HCT116 (cell line): ENCODE data around the gene DDR1. TPM values are rescaled to one million over a fixed set of nuclear protein-coding genes. Genes with fewer than 3 reads are reported as not detected.
A peak's percentile ranks its signal among the peaks of the same experiment; 100 is the strongest.

Experiments
- ATAC-seq: fragments of 200-7000 bp; cut with Tn5 transposase; 2 replicates; pipeline ENCODE4 v1.9.1; 2020; ENCODE audit warnings: mild to moderate bottlenecking, moderate library complexity
- BruUV-seq: library from RNA; stranded (reverse); fragments of 400-500 nt; replicated peaks from 2 replicates; lab custom pipeline; 2021; lab: Mats Ljungman, UMichigan
- CTCF ChIA-PET: fragments of 300-600 bp; sonication (Branson Sonifier 250); formaldehyde crosslinking; loops from one replicate; lab custom pipeline; 2021; ENCODE audit warnings: antibody characterized with exemption; lab: Charles Lee
- POLR2A ChIA-PET: fragments of 300-600, 350-600 bp; sonication (Branson Sonifier 250); formaldehyde crosslinking; loops from one replicate; lab custom pipeline; 2021; ENCODE audit warnings: antibody characterized with exemption; lab: Charles Lee
- RAD21 ChIA-PET, 2 experiments: fragments of 300-600 bp; sonication (Branson Sonifier 250); formaldehyde crosslinking; loops; one replicate each; lab custom pipeline; 2023; ENCODE audit warnings: low total read pairs in 2 of 2; ENCODE audit not compliant: uncharacterized antibody in 2 of 2, unreplicated experiment in 2 of 2, low non-redundant PET in 1 of 2; lab: Charles Lee
- DNase-seq: peaks from one replicate; pipeline ENCODE4 v3.0.0-alpha.2; 2010; ENCODE audit warnings: low read depth, low spot score
- H2AFZ ChIP-seq: fragments of 200-600 bp; shearing (Covaris generic), sonication (generic); 2 replicates; pipeline ENCODE4 v1.6.1; 2017; ENCODE audit warnings: low read depth, mixed run types, mixed read lengths, antibody characterized with exemption, low read length; ENCODE audit not compliant: poor library complexity, severe bottlenecking
- H3K27ac ChIP-seq: 2 replicates; pipeline ENCODE4 v1.5.1; 2012; ENCODE audit warnings: low read depth, low read length
- H3K27me3 ChIP-seq: fragments of 200-600 bp; sonication (generic); 2 replicates; pipeline ENCODE4 v1.6.1; 2016; ENCODE audit warnings: mixed run types, low read length, mixed read lengths; ENCODE audit not compliant: insufficient read depth
- H3K36me3 ChIP-seq, 2 experiments: fragments of 200-500 bp in 1 of 2; fragments of 200-600 bp in 1 of 2; sonication (Bioruptor generic) in 1 of 2; sonication (generic) in 1 of 2; 2 replicates each; pipeline versions ENCODE4 v1.5.1 to v1.6.1; 2014 to 2016; ENCODE audit warnings: low read length in 2 of 2, inconsistent platforms in 1 of 2, mixed read lengths in 1 of 2, mixed run types in 1 of 2; ENCODE audit not compliant: insufficient read depth in 2 of 2, control insufficient read depth in 1 of 2
- H3K4me1 ChIP-seq, 2 experiments: fragments of 200-600 bp in 1 of 2; sonication (generic) in 1 of 2; 2 replicates each; pipeline versions ENCODE4 v1.5.1 to v1.6.1; 2012 to 2017; ENCODE audit warnings: low read length in 2 of 2, inconsistent platforms in 1 of 2, mild to moderate bottlenecking in 1 of 2, mixed read lengths in 1 of 2, mixed run types in 1 of 2, moderate library complexity in 1 of 2; ENCODE audit not compliant: insufficient read depth in 2 of 2, control insufficient read depth in 1 of 2
- H3K4me2 ChIP-seq: fragments of 200-600 bp; sonication (generic); 2 replicates; pipeline ENCODE4 v1.6.1; 2017; ENCODE audit warnings: mixed run types, low read length, mixed read lengths
- H3K4me3 ChIP-seq, 2 experiments: fragments of 200-600 bp in 1 of 2; sonication (generic) in 1 of 2; replicated peaks in 1 of 2; 2 replicates each; pipeline ENCODE4 v1.5.1; 2011 to 2016; ENCODE audit warnings: low read length in 2 of 2, control low read depth in 1 of 2, low read depth in 1 of 2, mild to moderate bottlenecking in 1 of 2, mixed read lengths in 1 of 2, mixed run types in 1 of 2
- H3K79me2 ChIP-seq: fragments of 200-600 bp; sonication (generic); 2 replicates; pipeline ENCODE4 v1.6.1; 2017; ENCODE audit warnings: mild to moderate bottlenecking, mixed run types, low read length, moderate library complexity, mixed read lengths; ENCODE audit not compliant: insufficient read depth
- H3K9ac ChIP-seq: fragments of 200-600 bp; sonication (generic); 2 replicates; pipeline ENCODE4 v1.6.1; 2016; ENCODE audit warnings: low read length, mixed read lengths
- H3K9me2 ChIP-seq: fragments of 200-600 bp; sonication (generic), shearing (Covaris generic); 2 replicates; pipeline ENCODE4 v1.6.1; 2017; ENCODE audit warnings: mixed run types, mild to moderate bottlenecking, moderate library complexity; ENCODE audit not compliant: insufficient read depth
- H3K9me3 ChIP-seq, 2 experiments: fragments of 200-500 bp in 1 of 2; fragments of 200-600 bp in 1 of 2; sonication (Bioruptor generic) in 1 of 2; sonication (generic) in 1 of 2; 2 replicates each; pipeline ENCODE4 v1.6.1; 2014 to 2017; ENCODE audit warnings: low read length in 2 of 2, mixed read lengths in 2 of 2, inconsistent platforms in 1 of 2, low read depth in 1 of 2, mild to moderate bottlenecking in 1 of 2, mixed run types in 1 of 2, moderate library complexity in 1 of 2; ENCODE audit not compliant: control insufficient read depth in 1 of 2, insufficient read depth in 1 of 2
- H4K20me1 ChIP-seq: fragments of 200-600 bp; sonication (generic), shearing (Covaris generic); 2 replicates; pipeline ENCODE4 v1.6.1; 2017; ENCODE audit warnings: mixed run types, mild to moderate bottlenecking, moderate library complexity; ENCODE audit not compliant: insufficient read depth
- CBX3 ChIP-seq: IDR thresholded peaks from 2 replicates; pipeline ENCODE4 v1.6.1; 2012; ENCODE audit warnings: low read depth
- EGR1 ChIP-seq: IDR thresholded peaks from 2 replicates; pipeline ENCODE4 v1.6.1; 2012; ENCODE audit warnings: low read depth
- ELF1 ChIP-seq: IDR thresholded peaks from 2 replicates; pipeline ENCODE4 v1.6.1; 2012; ENCODE audit warnings: low read depth, borderline replicate concordance
- EZH2phosphoT487 ChIP-seq: fragments of 200-600 bp; IDR thresholded peaks from 2 replicates; pipeline ENCODE4 v1.6.1; 2018; ENCODE audit warnings: antibody characterized with exemption, borderline replicate concordance
- FOSL1 ChIP-seq: IDR thresholded peaks from 2 replicates; pipeline ENCODE4 v1.6.1; 2012; ENCODE audit warnings: low read depth
- JUND ChIP-seq: IDR thresholded peaks from 2 replicates; pipeline ENCODE4 v1.6.1; 2012
- SIN3A ChIP-seq: IDR thresholded peaks from 2 replicates; pipeline ENCODE4 v1.6.1; 2012; ENCODE audit warnings: low read depth
- SP1 ChIP-seq: IDR thresholded peaks from 2 replicates; pipeline ENCODE4 v1.6.1; 2012; ENCODE audit warnings: low read depth
- SRF ChIP-seq: IDR thresholded peaks from 2 replicates; pipeline ENCODE4 v1.6.1; 2012; ENCODE audit warnings: low read depth
- TCF7L2 ChIP-seq: IDR thresholded peaks from 2 replicates; pipeline ENCODE4 v1.7.0; 2011; ENCODE audit warnings: borderline replicate concordance, inconsistent platforms; ENCODE audit not compliant: insufficient read depth, insufficient read length; ENCODE audit errors: extremely low read depth
- YY1 ChIP-seq: IDR thresholded peaks from 2 replicates; pipeline ENCODE4 v1.6.1; 2011; ENCODE audit warnings: low read length, low read depth, moderate library complexity, mild to moderate bottlenecking; ENCODE audit not compliant: insufficient replicate concordance; ENCODE audit errors: extremely low read depth
- ZFX ChIP-seq: fragments of 450-650 bp; IDR thresholded peaks from 2 replicates; pipeline ENCODE4 v1.6.1; 2017
- intact Hi-C: fragments of 100-400 bp; cut with micrococcal nuclease; formaldehyde crosslinking; loops from 2 replicates; pipeline ENCODE4 v1.10.0; 2022
- total RNA-seq: library from RNA; stranded (reverse); gene quantifications from one replicate; pipeline ENCODE4 v1.2.1, GENCODE V29; 2021; ENCODE audit not compliant: unreplicated experiment
- TF ChIP-seq, protein P1 (sequence below), 3 experiments: fragments of 200-600 bp in 1 of 3; sonication (generic) in 1 of 3; IDR thresholded peaks in 2 of 3; conservative IDR thresholded peaks in 1 of 3; 2 replicates each; pipeline ENCODE4 v1.5.1; 2012 to 2017; ENCODE audit warnings: low read depth in 2 of 3, low read length in 2 of 3, antibody characterized with exemption in 1 of 3, borderline replicate concordance in 1 of 3, control low read depth in 1 of 3, mild to moderate bottlenecking in 1 of 3, mixed read lengths in 1 of 3, mixed run types in 1 of 3, moderate library complexity in 1 of 3; ENCODE audit not compliant: insufficient read depth in 1 of 3
- TF ChIP-seq, protein P2 (sequence below): IDR thresholded peaks from 2 replicates; pipeline ENCODE4 v1.6.1; 2011; ENCODE audit warnings: mild to moderate bottlenecking, low read length, moderate library complexity; ENCODE audit not compliant: insufficient replicate concordance; ENCODE audit errors: extremely low read depth
- TF ChIP-seq, protein P3 (sequence below): IDR thresholded peaks from 2 replicates; pipeline ENCODE4 v1.6.1; 2012; ENCODE audit warnings: low read depth
- TF ChIP-seq, protein P4 (sequence below): IDR thresholded peaks from 2 replicates; pipeline ENCODE4 v1.6.1; 2012

DDR1 gene
- total RNA-seq, 1 experiment from 2014 or later: 211 TPM

DNA sequence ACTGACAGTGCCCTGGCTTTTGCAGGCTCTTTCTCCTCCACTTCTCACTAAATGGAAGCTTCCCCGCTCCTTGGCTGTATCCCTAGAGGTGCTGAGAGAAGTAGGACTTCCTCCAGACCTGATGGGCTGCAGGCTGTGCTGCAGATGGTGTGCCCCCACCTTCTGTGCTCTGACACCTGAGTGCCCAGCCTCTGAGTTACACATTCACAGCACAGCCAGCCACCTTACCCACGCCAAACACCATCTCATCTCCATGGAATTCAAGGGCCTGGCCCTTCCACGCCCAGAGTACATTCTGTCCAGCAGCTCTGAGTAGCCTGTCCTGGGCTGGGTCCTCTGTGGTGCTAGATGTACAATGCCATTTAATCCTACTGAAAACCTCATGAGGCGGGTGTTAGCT is 42.3 kb downstream of the DDR1 start:
- CTCF ChIA-PET: no interaction called here
- RAD21 ChIA-PET: interaction anchor here in 1 of 2 experiments (0.7 kb wide), 1 partner anchor 189 kb away, joined by 6 read pairs; no protein-coding TSS in a partner anchor
- H3K4me3 ChIP-seq: no peak overlapping the region
- no peaks in the 10 kb centered on the region for H4K20me1 ChIP-seq
- intact Hi-C loops: no loop called here
- no peaks in the 10 kb centered on the region for H3K27me3 ChIP-seq
- H3K4me2 ChIP-seq: peak overlapping the region; percentile 13
- H3K9ac ChIP-seq: no peak overlapping the region
- ATAC-seq (peak; percentile 54; the same call in 1 of the 2 replicates), DNase-seq (no peak)
- H3K36me3 ChIP-seq: peaks cover 5 to 10% of the 10 kb centered on the region in 2 experiments; a peak in 3 of 4 replicates
- POLR2A ChIA-PET: no interaction called here
- H3K27ac ChIP-seq: no peak overlapping the region
- no peak overlapping the region for H2AFZ ChIP-seq
- no TSS peak for BruUV-seq
- H3K79me2 ChIP-seq: no peaks in the 10 kb centered on the region
- no peaks in the 10 kb centered on the region for H3K9me2 ChIP-seq
- TF ChIP-seq JUND (no peak), CBX3 (no peak), EZH2phosphoT487 (no peak), SRF (no peak), YY1 (no peak), SIN3A (no peak), EGR1 (no peak), FOSL1 (no peak), ELF1 (no peak), TCF7L2 (no peak), ZFX (no peak), SP1 (no peak)
- TF ChIP-seq, protein P1, sequence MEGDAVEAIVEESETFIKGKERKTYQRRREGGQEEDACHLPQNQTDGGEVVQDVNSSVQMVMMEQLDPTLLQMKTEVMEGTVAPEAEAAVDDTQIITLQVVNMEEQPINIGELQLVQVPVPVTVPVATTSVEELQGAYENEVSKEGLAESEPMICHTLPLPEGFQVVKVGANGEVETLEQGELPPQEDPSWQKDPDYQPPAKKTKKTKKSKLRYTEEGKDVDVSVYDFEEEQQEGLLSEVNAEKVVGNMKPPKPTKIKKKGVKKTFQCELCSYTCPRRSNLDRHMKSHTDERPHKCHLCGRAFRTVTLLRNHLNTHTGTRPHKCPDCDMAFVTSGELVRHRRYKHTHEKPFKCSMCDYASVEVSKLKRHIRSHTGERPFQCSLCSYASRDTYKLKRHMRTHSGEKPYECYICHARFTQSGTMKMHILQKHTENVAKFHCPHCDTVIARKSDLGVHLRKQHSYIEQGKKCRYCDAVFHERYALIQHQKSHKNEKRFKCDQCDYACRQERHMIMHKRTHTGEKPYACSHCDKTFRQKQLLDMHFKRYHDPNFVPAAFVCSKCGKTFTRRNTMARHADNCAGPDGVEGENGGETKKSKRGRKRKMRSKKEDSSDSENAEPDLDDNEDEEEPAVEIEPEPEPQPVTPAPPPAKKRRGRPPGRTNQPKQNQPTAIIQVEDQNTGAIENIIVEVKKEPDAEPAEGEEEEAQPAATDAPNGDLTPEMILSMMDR (IDR thresholded peaks at IDR 0.05 in 2 of 3, conservative IDR thresholded peaks at IDR 0.05 in 1 of 3; ENCODE audit: borderline replicate concordance in 1 of 3, insufficient read depth in 1 of 3, low read depth in 2 of 3, low read length in 2 of 3): no peak
- TF ChIP-seq, protein P2, sequence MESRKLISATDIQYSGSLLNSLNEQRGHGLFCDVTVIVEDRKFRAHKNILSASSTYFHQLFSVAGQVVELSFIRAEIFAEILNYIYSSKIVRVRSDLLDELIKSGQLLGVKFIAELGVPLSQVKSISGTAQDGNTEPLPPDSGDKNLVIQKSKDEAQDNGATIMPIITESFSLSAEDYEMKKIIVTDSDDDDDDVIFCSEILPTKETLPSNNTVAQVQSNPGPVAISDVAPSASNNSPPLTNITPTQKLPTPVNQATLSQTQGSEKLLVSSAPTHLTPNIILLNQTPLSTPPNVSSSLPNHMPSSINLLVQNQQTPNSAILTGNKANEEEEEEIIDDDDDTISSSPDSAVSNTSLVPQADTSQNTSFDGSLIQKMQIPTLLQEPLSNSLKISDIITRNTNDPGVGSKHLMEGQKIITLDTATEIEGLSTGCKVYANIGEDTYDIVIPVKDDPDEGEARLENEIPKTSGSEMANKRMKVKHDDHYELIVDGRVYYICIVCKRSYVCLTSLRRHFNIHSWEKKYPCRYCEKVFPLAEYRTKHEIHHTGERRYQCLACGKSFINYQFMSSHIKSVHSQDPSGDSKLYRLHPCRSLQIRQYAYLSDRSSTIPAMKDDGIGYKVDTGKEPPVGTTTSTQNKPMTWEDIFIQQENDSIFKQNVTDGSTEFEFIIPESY: no peak
- TF ChIP-seq, protein P3, sequence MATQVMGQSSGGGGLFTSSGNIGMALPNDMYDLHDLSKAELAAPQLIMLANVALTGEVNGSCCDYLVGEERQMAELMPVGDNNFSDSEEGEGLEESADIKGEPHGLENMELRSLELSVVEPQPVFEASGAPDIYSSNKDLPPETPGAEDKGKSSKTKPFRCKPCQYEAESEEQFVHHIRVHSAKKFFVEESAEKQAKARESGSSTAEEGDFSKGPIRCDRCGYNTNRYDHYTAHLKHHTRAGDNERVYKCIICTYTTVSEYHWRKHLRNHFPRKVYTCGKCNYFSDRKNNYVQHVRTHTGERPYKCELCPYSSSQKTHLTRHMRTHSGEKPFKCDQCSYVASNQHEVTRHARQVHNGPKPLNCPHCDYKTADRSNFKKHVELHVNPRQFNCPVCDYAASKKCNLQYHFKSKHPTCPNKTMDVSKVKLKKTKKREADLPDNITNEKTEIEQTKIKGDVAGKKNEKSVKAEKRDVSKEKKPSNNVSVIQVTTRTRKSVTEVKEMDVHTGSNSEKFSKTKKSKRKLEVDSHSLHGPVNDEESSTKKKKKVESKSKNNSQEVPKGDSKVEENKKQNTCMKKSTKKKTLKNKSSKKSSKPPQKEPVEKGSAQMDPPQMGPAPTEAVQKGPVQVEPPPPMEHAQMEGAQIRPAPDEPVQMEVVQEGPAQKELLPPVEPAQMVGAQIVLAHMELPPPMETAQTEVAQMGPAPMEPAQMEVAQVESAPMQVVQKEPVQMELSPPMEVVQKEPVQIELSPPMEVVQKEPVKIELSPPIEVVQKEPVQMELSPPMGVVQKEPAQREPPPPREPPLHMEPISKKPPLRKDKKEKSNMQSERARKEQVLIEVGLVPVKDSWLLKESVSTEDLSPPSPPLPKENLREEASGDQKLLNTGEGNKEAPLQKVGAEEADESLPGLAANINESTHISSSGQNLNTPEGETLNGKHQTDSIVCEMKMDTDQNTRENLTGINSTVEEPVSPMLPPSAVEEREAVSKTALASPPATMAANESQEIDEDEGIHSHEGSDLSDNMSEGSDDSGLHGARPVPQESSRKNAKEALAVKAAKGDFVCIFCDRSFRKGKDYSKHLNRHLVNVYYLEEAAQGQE: no peak
- TF ChIP-seq, protein P4, sequence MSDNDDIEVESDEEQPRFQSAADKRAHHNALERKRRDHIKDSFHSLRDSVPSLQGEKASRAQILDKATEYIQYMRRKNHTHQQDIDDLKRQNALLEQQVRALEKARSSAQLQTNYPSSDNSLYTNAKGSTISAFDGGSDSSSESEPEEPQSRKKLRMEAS: no peak
- H3K4me1 ChIP-seq: peaks cover 0 to 22% of the 10 kb centered on the region in 2 experiments; a peak in 2 of 4 replicates
- peaks cover 0 to 11% of the 10 kb centered on the region in 2 experiments; a peak in 1 of 4 replicates for H3K9me3 ChIP-seq
